GM21367 (cell line): Measurements from ENCODE around the gene CASP3.
A peak's percentile ranks its signal among the peaks of the same experiment; 100 is the strongest.
"Not testable (repeated sequence)": the region's sequence is repeated elsewhere in the genome, so short reads cannot be mapped to it uniquely, and the experiment has no call there.

Experiments
- ATAC-seq: cut with Tn5 transposase; IDR thresholded peaks from one replicate; pipeline ENCODE4 v1.9.1; 2021; ENCODE audit not compliant: unreplicated experiment

CASP3 gene

DNA sequence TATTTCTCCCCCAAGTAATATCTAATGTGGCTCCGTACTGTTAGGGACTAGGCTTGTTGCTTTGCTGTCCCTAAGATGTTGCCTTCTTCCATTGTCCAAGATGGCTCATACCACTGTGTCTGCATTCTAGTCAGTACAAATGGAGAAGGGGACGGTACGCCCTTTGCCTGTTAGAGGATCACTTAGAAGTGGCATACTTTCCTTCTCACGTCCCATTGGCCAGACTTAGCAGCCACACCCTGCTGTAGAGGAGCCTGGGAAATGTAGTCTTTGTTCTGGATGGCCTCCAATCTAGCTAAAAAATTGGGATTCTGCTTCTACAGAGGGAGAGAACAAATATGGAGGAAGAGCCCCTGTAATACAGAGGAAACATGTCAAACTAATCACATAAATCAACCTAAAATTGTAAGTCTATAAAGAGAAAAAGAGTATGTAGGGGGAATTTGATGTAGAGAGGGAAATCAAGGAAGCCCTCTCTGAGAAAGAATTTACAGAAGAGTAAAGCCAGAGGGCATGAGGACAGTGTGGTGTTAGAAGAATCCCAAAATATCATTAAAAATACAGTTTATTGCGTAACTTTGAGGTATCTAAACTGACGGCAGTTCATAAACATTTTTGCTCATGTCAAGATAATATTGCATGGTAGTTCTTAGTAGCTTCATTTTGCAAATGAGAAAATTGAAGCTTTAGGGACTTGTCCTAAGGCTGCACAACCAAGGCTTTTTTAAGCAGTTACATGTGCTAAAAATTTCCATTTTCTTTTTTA is 15.4 kb upstream of the CASP3 start:
- ATAC-seq, result no peak

DNA sequence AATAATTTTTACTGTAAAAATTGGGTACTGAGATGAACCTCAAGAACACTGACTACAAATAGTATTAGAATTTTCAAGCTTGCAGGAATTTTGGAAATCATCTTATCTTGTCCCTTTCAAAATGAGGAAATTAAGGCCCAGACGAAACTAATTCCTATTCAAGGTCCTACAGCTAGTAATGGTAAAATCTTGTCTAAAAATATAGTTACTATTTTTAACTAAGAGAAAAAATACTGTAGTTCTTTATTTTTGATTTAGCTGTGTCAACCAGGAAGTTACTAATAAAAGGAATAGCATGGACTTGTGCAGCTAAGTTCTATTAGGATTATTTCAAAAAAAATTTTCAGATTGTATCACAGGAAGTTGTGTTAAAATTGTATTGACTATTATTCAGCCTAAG is 13.0 kb upstream of the CASP3 start:
- no peak for ATAC-seq

GRCh38 chr4:184660978-184661377 is 11.7 kb upstream of the CASP3 start:
- no peak for ATAC-seq

GRCh38 chr4:184657820-184658219 is 8.6 kb upstream of the CASP3 start:
- ATAC-seq, result not testable (repeated sequence)

DNA sequence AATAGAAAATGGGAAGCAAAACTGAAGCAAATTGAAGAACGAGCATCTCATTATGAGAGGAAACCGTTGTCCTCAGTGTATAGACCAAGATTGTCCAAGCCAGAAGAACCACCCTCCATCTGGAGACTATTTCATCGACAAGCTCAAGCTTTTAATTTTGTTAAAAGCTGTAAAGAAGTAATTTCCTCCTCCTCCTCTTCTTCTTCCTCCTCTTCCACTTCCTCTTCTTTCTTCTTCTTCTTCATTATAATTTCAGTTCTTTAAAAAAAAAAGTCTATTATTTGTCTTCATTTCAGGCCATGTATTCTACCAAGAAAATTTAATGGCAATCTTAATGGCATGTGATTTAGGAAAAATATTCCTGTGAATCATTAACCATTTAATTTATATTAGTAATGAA is 7.9 kb upstream of the CASP3 start:
- ATAC-seq, result no peak

- ATAC-seq, result no peak
These were observed 6.9 kb upstream of the CASP3 start for GRCh38 chr4:184655889-184656869.

GRCh38 chr4:184653650-184654049 is 4.4 kb upstream of the CASP3 start:
- ATAC-seq, result no peak

DNA sequence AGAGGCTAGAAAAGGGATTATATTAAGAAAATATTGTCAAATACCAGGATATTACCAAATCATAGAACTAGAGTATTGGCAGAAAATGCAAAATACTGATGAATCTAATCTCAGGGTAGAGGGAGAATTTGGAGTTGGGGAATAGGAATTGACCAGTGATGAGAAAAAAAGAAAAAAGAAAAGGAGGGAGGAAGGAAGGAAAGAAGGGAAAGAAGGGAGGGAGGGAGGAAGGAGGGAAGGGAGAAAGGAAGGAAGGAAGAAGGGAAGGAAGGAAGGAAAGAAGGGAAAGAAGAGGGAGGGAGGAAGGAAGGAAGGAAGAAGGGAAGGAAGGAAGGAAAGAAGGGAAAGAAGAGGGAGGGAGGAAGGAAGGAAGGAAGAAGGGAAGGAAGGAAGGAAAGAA is 3.4 kb upstream of the CASP3 start:
- not testable (repeated sequence) for ATAC-seq

DNA sequence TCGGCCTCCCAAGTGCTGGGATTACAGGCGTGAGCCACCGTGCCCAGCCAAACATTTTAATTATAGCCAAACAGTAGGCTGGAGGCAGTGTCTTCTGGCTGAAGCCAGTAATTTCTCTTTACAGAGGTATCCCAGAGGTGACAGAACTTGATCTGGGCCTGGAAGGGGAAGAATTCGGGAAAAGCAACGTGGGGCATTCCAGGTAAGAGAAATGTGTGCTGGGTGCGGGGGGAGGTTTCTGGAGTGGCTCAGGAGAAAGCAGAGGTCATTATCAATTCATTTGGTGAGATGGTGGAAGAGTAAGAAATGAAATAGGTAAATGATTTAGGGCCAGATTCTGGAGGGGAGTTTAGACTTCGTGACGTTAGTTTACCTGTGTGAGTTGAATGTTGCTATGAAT is 2.7 kb upstream of the CASP3 start:
- no peak for ATAC-seq

DNA sequence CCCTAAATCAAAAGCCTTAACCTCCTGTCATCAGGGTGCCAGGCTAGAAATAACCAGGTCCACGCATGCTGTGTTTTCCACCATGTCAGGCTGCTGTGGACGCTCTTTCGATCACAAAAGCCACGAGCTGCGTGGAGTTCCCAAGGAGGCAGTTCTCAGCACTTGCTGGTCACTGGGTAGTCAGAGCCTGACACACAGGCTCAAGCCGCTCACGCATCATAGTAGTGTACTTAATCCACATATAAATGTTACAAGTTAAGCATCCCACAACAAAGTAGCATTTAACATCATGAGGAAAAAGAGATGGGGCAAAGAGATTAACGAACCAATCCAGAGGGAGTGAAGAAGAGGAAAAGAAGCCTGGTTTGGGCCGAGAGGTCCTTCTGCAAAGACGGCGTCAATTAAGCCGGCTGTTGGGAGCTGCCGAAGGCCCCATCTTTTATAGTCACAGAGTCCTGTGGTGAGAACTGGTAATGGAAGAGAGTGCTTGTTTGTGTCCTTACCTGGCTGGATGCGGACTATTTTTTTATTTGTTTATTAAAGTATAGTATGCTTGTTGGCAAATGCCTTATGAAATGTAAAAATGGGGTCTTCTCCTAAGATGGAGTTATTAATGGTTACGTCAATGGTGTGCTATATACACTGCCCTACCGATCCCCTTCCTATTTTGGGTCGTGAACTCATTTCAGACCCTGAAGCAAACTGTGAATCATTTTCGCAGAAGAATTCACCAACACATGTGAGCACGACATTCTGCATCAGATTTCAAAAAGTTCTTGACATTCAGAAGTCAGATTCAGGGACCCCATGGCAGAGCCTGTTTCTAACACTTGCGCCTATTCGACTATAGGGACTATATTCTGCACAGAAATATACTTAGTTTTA is 966 bp upstream of the CASP3 start:
- ATAC-seq, result peak; percentile 9

DNA sequence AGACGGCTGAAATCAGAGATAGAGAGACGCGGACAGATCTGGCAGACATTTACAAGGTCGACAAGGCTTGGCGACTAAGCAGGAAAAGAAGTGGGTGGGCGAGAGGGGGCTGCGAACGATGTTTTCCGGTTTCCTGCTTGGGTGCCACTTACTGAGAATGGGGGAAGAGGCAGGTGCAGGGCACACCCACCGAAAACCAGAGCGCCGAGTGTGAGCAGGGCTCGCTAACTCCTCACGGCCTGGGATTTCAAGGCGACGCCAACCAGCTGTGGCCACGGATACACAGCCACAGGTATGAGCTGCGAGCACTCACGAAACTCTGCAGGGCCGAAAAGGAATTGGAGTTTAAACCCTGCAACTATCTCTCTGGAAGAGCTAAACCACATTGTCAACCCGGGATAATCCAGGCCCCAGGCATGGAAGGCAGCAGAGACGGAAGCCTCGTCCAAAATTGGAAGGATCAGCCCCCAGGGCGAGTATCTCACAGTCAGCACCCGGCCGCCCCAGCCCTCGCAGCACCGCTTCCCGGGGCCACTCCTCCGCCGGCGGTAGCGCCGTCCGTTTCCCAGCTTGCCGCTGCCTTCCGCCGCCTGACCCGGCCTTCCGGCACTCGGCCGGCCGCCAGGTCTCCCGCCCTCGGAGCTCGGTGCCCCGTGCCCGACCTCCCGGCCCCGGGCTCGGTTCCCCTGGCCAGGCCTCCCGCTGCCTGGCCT is 778 bp downstream of the CASP3 start:
- peak; percentile 24 for ATAC-seq

DNA sequence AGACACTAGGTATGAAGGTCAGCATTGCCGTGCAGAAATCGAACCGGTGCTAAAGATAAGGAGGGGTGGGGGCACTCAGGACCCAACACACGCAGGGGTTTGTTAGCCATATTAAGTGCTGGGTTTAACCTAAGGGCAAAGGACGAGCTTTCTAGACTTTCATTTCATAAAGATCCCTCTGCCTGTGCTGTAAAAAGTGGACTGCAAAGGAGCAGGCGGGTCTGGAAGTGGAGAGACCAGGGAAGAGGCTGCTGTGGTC is 1.3 kb downstream of the CASP3 start:
- ATAC-seq, result no peak

DNA sequence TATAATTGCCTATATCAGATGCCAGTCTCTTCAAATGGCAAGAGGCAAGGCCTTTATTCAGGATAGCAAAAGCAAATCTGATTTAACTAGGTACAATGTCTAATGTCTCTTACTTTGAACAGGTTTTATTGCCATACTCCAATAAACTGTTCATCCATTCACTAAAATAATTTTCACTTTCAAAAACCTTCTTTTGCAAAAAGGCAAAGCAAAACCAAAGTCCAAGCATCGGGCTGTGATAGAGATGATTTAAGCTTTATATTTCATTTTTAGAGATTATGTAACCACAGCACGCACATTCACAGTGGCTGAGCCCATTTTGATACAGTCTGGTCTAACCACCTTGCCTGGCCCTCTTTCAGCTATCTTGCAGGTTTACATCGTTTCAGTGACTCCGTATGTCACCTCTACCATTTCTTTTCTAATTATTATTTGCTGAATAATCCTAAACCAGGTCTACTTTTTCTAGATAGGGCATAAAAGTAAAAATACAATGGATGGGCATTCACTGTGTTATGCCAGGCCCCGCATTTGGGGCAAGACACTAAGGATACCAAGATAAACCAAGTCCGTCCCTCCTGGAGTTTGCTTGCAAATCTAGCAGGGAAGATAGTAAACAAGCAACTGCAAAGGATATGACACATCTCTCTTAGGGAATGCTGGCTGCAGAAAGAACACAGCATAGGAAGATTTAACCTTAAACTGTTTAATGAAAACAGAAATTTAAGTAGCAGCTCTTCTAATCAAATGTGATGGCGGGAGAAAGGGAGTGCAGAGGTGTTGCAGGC is 1.8 kb downstream of the CASP3 start:
- ATAC-seq, result no peak

- ATAC-seq, result no peak
These were observed 3.2 kb downstream of the CASP3 start for GRCh38 chr4:184645904-184646610.

- no peak for ATAC-seq
These were observed 4.5 kb downstream of the CASP3 start for GRCh38 chr4:184644553-184645307.

GRCh38 chr4:184643731-184644130 is 5.5 kb downstream of the CASP3 start:
- no peak for ATAC-seq

- ATAC-seq, result no peak
These were observed 7.8 kb downstream of the CASP3 start for GRCh38 chr4:184641451-184641850.

DNA sequence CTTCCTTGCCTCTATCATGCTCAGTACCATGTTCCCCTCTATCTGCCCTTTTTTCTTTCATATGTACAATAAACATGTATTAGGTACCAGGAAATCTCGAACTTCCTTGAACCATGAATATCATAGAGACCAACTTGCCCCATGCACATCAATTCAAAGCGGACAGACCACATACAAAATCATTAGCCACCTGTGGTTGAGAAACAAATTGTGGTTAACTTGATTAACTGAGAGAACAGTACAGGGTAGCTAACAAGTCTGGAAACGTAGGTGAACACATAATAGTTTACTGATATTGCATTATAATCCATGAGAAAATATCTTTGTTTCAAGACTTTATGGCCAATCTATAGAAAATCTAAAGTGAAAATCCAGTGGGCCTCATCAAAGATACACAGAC is 8.2 kb downstream of the CASP3 start:
- ATAC-seq, result no peak

DNA sequence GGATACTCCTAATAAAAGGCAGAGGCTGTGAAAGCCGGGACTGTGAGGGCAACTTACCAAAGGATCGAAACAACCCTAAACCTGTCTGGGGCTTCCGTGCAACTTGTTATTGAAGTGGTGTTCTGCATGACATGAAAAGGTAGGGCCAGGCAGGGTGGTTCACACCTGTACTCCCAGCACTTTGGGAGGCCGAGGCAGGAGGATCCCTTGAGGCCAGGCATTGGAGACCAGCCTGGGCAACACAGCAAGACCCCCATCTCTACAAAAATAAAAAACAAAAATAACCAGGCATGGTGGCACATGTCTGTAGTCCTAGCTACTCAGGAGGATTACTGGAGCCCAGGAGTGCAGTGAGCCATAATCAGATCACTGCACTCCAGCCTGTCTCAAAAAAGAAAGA is 12.3 kb downstream of the CASP3 start:
- ATAC-seq, result no peak
